Measurements from ENCODE around the gene MAP4K1.
A peak's percentile ranks its signal among the peaks of the same experiment; 100 is the strongest.
"Not testable (repeated sequence)": the region's sequence is repeated elsewhere in the genome, so short reads cannot be mapped to it uniquely, and the experiment has no call there.

The MAP4K1 gene

DNA sequence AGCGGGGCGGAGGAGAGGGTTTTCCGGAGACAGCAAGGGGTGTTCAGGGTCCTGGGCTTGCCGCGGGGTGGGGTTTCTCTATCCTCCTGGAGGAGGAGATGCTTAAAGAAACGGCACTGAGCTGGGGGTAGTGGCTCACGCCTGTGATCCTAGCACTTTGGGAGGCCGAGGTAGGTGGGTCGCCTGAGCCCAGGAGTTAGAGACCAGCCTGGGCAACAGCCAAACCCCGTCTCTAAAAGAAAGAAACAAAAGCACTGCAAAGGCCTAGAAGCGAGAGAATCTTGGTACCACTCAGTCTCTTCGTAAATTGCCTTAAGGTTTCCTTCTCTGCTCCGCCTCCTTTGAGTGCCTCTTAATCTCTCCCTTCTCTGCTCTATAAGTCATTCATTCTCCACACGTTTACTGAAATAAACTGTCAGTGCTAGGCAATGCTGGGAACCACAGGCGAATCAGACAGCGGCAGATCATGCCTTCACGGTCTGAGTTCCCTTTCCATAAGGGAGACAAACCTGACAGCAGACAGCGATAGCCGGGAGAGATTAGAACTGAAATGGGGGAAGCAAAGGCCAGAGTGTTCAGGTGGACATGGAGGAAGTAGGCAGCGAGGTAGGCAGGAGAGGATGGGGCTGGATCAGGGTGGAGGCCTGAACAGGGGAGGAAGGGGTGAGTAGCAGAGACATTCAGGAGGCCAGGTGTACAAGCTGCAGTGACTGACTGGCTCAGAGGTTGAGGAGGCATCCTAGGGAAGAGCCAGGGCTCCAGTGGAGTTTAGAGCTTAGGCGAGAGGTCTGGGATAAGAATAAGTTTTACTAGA, 1.8 kb upstream of the MAP4K1 start:
- no peak for FAIRE-seq

DNA sequence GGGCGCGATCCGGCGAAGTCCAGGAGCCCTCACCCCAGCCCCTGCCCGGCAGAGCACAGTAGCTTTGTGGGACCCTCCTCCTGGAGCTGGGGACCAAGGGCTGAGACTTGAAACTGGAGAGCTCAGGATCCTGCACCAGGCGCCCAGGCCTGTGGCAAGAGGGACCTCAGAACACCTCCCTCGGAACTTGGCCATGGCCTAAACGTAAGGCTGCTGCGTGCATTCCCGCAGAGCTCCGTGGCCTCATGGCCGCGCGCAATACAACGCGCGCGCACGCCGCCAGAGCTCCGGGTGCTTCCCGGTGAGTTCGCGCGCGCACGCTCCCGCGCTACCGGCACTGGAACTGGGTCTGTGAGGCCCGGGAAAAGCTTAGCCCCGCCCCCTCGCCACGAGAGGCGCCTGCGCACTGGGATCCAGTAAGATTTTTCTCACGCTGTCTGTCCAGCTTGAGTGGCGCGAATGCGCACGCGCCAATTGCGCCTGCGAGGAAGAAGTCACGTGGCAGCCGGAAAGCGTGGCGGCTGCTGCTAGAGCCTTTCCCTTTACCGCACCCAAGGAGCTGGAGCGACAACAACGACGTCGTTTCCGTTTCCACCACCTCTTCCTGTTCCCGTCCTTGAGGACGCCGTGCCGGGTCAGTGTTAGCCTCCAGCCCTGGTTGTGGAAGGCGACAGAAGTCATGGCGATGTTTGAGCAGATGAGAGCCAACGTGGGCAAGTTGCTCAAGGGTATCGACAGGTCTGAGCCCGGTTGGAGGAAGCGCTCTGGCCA, 1.0 kb upstream of the MAP4K1 start, which contains the start of gene EIF3K:
EIF3K (plus strand) TSS at position 599 of the 771 bp plus-strand sequence; CDS start at position 680, 81 bp downstream.
- FAIRE-seq: peak; percentile 98

DNA sequence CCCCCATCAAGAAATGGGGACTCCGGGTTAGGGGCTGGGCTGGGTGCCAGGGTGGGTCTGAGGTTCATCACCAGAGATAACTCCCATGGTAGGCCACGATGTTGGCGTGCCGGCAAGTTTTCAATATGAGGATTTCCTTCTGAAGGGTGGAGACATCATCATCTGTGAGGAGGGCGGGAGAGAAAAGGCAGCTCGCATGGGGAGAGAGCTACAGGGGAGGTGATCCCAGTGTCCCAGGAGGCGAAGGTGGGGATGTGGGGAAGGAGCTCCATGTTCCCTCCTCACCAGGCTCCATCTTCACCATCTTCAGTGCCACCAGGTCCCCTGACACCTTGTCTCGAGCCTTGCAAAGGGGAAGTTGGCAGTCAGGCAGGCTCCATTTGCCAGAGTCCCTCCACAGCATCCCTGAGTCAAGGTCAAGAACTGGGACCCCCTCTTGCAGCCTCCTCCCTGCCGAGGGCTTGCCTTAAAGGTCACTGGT, 430 bp downstream of the MAP4K1 start:
- no peak for FAIRE-seq

DNA sequence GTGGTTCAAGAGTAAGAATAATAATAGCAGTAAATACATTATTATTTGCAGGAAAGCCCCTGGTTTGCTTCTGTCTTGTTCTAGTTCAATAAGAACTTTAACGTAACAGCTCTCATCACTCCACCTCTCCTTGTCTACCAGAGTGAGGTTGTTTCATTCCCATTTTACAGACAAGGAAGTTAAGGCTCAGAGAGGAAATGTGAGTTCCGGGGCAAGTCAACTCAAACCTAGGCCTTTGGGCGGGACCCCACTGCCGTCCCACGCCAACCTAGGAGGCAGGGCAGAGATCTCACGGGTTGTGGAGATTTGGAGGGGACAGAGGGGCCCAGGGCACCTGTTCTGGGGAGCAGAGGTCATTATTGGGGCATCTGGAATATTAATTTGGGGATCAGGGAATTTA, 1.5 kb downstream of the MAP4K1 start:
- FAIRE-seq: no peak

DNA sequence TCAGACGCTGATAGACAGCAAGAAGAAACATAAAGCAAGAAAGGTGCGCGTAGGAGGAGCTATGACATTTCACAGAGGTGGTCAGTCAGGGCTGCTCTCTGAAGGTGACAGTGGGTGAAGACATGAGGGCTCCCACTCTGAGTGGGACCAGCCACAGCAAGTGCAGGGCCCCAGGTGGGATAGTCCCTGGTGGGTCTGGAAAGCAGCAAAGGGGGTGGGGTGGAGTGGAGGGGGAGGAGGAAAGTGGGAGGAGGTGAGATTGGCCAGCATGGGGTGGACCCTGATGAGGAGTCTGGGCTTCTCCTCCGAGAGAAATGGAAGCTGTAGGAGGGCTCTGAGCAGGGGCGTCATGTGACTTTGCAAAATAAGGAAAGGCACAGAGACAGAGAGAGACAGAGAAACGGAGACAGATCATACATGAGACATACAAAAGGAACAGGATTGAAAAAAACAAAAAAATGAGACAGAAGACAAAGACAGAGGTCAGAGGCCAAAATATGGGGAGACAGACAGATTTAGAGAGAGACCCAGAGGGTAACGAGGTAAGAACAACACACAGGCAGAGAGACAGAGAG, 2.7 kb downstream of the MAP4K1 start:
- no peak for FAIRE-seq

DNA sequence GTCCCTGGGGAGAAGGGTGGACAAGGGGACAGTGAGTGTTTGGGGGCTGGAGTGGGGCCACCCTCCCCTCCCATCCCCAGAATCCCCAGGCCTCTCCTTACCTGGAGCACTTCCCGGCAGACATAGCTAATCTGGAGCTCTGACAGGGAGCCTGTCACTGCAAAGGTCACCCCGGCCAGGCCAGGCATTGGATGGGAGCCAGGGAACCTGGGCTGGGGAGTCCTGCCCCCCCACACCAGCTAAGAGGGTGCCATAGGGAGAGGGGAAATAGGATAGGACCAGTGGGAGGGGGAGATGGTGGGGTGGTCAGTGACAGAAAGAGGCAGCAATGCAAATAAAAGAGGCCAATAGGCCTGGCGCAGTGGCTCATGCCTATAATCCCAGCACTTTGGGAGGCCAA, 3.5 kb downstream of the MAP4K1 start:
- no peak for FAIRE-seq

DNA sequence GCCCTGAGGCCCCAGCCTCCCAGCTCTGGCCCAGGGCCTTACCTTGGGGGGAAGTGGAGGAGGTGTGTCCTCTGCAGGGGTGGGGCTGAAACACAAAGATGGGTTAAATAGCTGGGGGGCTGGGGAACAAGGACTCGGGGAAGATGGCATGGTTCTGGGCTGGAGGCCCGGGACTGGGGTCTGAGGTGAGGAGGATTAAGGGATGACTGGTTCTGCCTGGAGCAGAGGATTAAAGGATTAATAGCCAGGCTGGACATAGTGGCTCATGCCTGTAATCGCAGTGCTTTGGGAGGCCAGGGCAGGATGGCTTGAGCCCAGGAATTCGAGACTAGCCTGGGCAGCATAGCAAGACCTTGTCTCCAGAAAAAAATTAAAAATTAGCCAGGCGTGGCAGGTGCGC, 11.6 kb downstream of the MAP4K1 start:
- no peak for FAIRE-seq

DNA sequence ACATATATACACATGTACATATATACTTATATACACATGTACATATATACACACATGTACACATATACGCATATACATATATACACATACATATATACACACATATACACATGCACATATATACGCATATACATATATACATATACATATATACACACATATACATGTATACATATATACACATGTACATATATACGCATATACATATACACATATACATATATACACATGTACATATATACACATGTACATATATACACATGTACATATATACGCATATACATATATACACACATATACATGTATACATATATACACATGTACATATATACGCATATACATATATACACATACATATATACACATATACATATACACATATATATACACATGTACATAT, 14.9 kb downstream of the MAP4K1 start:
- not testable (repeated sequence) for FAIRE-seq

DNA sequence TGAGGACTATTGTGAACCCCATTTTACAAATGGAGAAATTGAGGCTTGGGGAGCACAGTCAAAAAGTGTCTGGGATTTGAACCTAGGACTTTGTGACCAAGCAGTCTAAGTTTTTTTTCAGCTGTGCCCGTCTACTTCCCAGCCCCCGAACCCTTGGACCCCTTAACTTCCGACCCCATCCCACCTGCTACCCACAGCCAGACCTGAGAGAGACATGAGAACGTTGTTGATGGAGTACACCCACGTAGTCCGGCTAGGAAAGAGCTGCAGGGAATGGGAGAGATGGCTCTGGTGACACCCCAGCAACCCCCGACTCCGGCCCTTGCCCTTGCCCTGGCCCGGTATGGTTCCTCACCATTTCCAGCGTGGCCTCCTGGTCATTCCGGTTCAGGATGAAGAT, 18.0 kb downstream of the MAP4K1 start:
- FAIRE-seq: no peak

DNA sequence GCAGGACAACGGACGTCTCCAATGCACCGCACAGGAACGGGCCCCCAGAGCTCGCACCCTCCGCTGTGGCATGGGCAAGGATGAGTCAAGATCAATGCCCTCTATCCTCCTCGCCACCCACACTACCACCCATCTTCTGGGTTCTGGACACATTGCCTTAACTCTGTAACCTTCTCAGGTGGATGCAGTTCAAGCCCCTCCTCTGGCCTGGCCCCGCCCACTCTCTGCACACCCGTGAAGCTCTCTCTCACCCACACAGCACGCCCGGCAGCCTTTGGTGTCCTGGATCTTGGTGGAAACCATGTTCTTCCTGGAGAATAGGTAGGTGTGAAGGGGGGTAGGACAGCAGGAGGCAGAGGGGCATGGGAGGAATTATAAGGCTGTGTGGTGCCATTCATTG, 20.7 kb downstream of the MAP4K1 start:
- no peak for FAIRE-seq

DNA sequence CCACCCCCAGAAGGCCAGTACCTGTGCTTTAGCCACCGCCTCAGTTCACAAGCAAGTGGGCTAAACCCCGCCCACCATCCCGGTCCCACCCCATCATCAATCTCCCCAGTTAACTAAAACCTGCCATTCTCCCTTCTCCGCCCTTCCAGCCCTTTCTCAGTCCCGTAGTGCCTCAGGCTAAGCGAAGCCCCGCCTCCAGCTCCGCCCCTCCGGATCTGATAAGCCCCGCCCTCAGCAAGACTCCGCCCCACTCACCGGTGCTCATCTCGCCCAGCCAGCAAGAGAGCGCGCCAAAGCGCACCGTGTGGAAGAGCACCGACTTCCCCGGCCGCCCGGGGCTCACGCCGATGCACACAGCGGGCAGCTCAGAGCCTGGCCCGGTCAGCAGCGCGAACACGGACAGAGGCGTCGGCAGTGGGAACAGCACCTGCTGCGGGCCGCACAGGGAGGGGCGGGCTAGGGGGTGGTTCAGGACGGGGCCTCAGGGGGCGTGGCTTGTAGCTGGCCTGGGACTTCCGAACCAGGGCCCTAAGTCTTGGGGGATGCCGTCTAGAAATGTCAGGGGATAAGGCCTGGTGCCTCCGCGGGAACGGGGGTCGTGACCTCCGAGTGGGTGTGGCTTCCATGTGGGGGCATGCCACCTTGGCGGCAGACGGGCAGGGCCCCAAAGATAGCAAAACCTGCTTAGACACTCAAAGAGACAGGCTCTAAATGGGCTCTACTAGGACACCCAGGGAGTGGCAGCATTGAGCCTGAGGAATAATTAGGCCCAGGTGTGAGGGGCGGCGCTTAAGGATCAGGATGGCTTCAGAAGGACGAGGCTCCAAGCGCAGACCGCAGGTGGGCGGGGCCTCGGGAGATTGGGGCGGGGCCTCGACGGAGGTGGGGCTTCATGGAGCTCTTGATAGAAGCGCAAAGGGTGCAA, 21.4 kb downstream of the MAP4K1 start:
- FAIRE-seq: peak; percentile 66

DNA sequence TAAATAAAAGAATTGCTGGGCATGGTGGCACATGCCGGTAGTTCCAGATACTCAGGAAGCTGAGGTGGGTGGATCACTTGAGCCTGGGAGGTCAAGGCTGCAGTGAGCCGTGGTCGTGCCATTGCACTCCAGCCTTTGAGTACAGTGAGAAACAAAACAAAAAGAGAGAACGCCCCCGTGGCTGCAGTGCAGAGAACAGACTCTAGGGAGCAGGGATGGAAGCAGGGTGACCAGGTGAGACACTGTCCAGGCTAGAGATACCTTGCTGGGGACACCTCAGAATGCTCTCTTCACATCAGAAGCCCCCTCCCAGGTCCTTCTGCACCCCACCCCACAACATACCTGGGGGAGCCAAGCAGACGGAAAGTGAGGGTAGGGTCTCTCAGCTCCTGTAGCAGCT, 24.8 kb downstream of the MAP4K1 start:
- no peak for FAIRE-seq

DNA sequence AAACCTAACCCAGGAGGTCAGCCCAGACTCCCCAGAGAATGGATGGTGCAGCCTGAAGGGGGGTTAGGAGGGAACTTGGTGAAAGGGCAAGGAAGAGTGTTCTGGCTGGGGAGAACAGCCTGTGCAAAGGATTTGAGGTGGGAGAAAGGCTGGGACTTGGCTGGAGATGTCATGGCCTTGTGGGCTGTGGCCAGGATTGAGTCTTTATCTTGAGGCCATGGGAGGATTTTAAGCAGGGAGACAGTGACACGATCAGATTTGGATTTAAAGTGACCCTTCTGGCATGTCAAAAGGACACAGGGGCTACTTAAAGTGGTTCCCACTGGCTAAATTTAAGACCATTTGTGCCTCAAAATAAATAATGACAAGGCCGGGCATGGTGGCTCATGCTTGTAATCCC, 29.7 kb downstream of the MAP4K1 start:
- FAIRE-seq: no peak

DNA sequence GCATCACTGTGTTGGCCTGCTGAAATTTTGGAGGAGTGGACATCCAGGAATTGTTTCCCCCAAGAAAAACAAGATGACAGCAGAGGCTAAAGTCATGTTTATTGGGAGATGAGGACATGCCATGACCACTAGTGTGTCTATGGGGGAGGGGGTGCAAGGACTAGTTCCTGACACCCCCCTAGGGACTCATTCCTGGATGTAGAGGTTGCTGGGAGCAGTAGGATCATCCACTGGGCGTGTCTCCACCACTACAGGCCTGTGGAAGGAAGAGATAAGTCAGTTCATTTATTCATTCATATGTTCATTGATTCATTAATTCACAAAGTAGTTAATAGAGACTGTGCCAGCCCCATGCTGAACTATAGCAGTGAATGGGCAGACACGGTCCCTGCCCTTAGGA, 30.2 kb downstream of the MAP4K1 start:
- no peak for FAIRE-seq

DNA sequence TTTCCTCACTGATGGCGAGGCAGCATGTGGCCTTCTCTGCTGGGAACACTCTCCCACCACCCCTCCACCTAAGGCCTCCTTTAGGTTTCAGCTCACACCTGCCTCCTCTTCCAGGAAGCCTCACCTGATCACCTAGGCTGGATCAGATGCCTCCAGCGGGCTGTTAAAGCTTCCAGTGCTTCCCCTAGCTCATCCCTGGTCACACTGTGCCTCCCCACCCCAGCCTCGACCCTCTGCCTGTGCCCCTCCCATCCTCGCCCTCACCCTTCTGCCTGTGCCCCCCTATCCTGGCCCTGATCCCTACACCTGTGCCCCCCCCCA, 33.8 kb downstream of the MAP4K1 start:
- FAIRE-seq: no peak

DNA sequence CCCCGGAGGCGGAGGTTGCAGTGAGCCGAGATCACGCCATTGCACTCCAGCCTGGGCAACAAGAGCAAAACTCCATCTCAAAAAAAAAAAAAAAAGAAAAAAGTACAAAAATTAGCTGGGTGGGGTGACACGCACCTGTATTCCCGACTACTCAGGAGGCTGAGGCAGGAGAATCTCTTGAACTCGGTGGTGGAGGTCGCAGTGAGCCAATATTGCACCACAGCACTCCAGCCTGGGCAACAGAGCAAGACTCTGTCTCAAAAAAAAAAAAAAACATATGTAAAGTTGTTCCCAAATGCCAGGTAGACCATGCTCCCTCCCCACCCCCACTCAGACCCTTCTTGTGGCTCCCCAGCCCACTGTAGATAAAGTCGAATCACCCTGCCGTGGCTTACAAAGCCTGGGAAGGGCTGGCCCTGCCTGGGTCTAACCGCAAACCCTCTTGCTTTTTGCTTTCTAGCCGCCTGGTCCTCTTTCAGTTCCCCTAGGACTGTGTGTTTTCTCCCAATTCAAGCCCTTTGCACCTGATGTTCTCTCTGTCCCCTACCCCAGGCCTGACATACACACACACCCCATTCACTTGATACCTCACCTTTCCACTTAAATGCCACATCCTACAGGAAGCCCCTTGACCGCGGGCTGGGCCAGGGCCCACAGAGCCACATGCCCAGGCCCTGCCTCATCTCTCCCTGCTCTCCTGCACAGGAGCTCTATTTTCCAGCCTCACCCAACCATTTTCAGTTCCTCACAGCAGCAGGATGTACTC, 34.4 kb downstream of the MAP4K1 start:
- FAIRE-seq: no peak

DNA sequence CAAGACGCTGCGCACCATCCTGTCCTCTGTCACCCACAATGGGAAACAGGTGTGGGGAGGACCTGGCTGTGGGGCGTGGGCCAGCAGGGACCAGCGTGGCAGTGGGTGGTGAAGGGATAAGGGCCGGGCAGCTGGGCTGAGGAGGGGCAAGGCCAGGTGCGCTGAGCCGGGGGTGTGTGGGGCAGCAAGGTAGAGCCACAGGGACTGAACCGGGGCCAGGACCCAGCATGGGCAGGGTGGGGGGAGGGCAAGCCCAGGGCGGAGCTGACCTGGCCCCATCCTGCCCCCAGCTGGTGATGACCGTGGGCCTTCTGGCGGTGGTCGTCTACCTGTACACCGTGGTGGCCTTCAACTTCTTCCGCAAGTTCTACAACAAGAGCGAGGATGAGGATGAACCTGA, 37.7 kb downstream of the MAP4K1 start:
- no peak for FAIRE-seq

DNA sequence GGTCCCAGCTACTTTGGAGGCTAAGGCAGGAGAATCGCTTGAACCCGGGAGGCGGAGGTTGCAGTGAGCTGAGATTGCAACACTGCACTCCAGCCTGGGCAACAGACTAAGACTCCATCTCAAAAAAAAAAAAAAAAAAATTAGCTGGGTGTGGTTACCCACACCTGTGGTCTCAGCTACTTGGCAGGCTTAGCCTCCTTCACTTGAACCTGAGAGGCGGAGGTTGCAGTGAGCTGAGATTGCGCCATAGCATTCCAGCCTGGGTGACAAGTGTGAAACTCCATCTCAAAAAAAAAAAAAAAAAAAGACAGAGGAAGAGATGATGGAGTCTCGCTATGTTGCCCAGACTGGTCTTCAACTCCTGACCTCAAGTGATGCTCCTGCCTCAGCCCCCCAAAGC, 38.4 kb downstream of the MAP4K1 start:
- FAIRE-seq: not testable (repeated sequence)

DNA sequence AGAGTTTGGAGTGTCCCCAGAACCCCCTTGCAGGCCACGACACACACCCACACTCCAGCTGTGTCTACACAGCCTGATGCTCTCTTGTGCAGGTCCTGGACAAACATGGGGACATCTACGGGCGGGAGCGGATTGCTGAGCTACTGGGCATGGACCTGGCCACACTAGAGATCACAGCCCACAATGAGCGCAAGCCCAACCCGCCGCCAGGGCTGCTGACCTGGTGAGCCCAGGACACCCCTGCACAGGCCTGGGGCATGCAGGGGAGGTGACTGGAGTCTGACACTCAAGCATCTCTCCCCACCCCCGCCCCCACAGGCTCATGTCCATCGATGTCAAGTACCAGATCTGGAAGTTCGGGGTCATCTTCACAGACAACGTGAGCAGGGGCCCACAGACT, 39.9 kb downstream of the MAP4K1 start:
- FAIRE-seq: no peak

DNA sequence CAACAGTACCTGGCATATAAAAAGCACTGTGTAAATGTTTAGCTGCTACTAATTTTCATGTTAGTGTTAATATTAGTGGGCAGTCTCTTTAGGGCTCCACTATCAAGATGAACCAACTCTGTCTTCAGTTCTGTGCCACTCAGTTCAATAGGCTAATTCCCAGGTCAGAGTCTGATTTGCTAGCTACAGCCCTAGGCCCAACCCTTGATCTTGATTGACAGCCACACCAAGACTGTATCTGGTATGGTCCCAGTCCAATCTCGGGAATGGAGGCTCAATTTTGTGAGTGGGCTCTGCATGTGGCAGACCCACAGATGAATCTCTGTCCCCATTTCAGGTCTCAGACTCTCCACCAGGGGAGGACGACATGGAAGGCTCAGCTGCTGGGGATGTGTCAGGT, 46.1 kb downstream of the MAP4K1 start:
- FAIRE-seq: no peak

DNA sequence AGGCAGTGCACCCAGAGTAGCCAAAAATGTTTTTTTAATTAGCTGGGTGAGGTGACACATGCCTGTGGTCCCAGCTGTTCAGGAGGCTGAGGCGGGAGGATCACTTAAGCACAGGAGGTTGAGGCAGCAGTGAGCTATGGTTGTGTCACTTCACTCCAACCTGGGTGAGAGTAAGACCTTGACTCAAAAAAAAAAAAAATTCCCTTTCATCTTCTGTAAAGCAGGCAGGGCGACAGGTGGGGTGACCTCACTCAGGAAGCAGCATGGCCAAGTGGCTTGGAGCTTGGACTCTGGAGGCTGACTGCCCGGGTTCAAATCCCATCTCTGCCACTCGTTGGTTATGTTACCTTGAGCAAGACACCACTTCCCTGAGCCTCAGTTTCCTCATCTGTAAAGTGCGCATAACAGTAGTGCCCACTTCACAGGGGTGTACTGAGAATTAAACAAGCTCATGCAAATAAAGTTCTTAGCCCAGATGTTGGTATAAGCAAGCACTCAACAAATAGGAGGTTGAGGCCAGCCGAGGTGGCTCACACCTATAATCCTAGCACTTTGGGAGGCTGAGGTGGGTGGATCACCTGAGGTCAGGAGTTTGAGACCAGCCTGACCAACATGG, 48.3 kb downstream of the MAP4K1 start:
- no peak for FAIRE-seq

DNA sequence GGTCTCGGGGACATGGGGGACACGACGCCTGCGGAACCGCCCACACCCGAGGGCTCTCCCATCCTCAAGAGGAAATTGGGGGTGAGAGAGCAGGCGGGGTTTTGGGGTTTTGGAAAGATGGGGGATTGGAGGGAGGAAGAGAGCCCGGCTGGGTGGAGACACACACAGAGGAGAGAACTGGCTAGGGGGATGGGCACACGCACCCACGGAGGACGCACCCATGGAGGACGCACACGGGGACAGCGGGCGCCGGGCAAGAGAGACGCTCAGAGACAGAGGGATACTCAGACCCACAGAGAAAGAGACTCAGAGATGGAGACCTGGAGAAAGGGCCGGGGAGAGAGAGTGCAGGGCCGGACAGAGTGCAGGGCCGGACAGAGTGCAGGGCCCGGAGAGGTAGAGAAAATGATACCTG, 52.1 kb downstream of the MAP4K1 start:
- no peak for FAIRE-seq

Data from G401.6 (cell line).